ENCODE measurements around the gene SLFN5. TPM values are rescaled to one million over a fixed set of nuclear protein-coding genes. Genes with fewer than 3 reads are reported as not detected.
"Not testable (repeated sequence)": the region's sequence is repeated elsewhere in the genome, so short reads cannot be mapped to it uniquely, and the experiment has no call there.

SLFN5 gene
- total RNA-seq, 1 experiment from 2014 or later, result 133 TPM

GRCh38 chr17:35295686-35296085 lies 52.8 kb downstream of the SLFN5 start:
- H3K4me3 Mint-ChIP-seq (ENCODE audit: unreplicated experiment), result no peak overlapping the region
- H3K36me3 Mint-ChIP-seq (ENCODE audit: insufficient read depth, unreplicated experiment), result no peaks in the 10 kb centered on the region
- ChIA-PET CTCF (interaction anchor here (0.7 kb wide), 1 partner anchor 19 kb away, joined by 6 read pairs; no protein-coding TSS in a partner anchor), POLR2A (no interaction called here)
- BruUV-seq (replicated peaks), result no TSS peak
- H3K27ac Mint-ChIP-seq (ENCODE audit: low read depth, unreplicated experiment), result no peak overlapping the region
- peaks cover 90% of the 10 kb centered on the region for H3K27me3 Mint-ChIP-seq (ENCODE audit: insufficient read depth, unreplicated experiment)
- TF ChIP-seq CTCF (IDR thresholded peaks at IDR 0.05; ENCODE audit: unreplicated experiment), result no peak
- peaks cover 18% of the 10 kb centered on the region for H3K9me3 Mint-ChIP-seq (ENCODE audit: unreplicated experiment)
- H3K4me1 Mint-ChIP-seq (ENCODE audit: insufficient read depth, unreplicated experiment), result no peaks in the 10 kb centered on the region
- intact Hi-C loops (cut with micrococcal nuclease), result no loop called here
- no peak for DNase-seq (ENCODE audit: unreplicated experiment)

GRCh38 chr17:35297666-35298065 lies 54.8 kb downstream of the SLFN5 start:
- ChIA-PET CTCF (interaction anchor here (0.6 to 1.6 kb wide), 3 partner anchors 15 to 894 kb away, joined by 3 to 11 read pairs (median 3); no protein-coding TSS in a partner anchor), POLR2A (interaction anchor here (1.1 kb wide), 1 partner anchor 37 kb away, joined by 4 read pairs; no protein-coding TSS in a partner anchor)
- Mint-ChIP-seq H3K36me3 (ENCODE audit: insufficient read depth, unreplicated experiment) (no peaks in the 10 kb centered on the region), H3K27me3 (ENCODE audit: insufficient read depth, unreplicated experiment) (peaks cover 79% of the 10 kb centered on the region), H3K4me3 (ENCODE audit: unreplicated experiment) (no peak overlapping the region), H3K9me3 (ENCODE audit: unreplicated experiment) (peaks cover 26% of the 10 kb centered on the region), H3K4me1 (ENCODE audit: insufficient read depth, unreplicated experiment) (no peaks in the 10 kb centered on the region), H3K27ac (ENCODE audit: low read depth, unreplicated experiment) (no peak overlapping the region)
- DNase-seq (ENCODE audit: unreplicated experiment), result no peak
- BruUV-seq (replicated peaks), result no TSS peak
- intact Hi-C loops (cut with micrococcal nuclease), result no loop called here
- no peak for TF ChIP-seq CTCF (IDR thresholded peaks at IDR 0.05; ENCODE audit: unreplicated experiment)

GRCh38 chr17:35298639-35299038 lies 55.8 kb downstream of the SLFN5 start:
- intact Hi-C loops (cut with micrococcal nuclease), result no loop called here
- POLR2A ChIA-PET, result interaction anchor here (1.1 kb wide), 1 partner anchor 36 kb away, joined by 4 read pairs; no protein-coding TSS in a partner anchor
- CTCF ChIA-PET, result interaction anchor here (0.8 to 1.6 kb wide), 3 partner anchors 9 to 1098 kb away, joined by 3 to 11 read pairs (median 3); no protein-coding TSS in a partner anchor
- H3K27me3 Mint-ChIP-seq (ENCODE audit: insufficient read depth, unreplicated experiment), result peaks cover 71% of the 10 kb centered on the region
- no TSS peak for BruUV-seq (replicated peaks)
- no peak for TF ChIP-seq CTCF (IDR thresholded peaks at IDR 0.05; ENCODE audit: unreplicated experiment)
- no peak overlapping the region for H3K4me3 Mint-ChIP-seq (ENCODE audit: unreplicated experiment)
- no peaks in the 10 kb centered on the region for H3K4me1 Mint-ChIP-seq (ENCODE audit: insufficient read depth, unreplicated experiment)
- peaks cover 26% of the 10 kb centered on the region for H3K9me3 Mint-ChIP-seq (ENCODE audit: unreplicated experiment)
- DNase-seq (ENCODE audit: unreplicated experiment), result no peak
- H3K36me3 Mint-ChIP-seq (ENCODE audit: insufficient read depth, unreplicated experiment), result no peaks in the 10 kb centered on the region
- H3K27ac Mint-ChIP-seq (ENCODE audit: low read depth, unreplicated experiment), result no peak overlapping the region

GRCh38 chr17:35299135-35299534 lies 56.3 kb downstream of the SLFN5 start:
- no peak overlapping the region for H3K27ac Mint-ChIP-seq (ENCODE audit: low read depth, unreplicated experiment)
- peaks cover 26% of the 10 kb centered on the region for H3K9me3 Mint-ChIP-seq (ENCODE audit: unreplicated experiment)
- no peaks in the 10 kb centered on the region for H3K36me3 Mint-ChIP-seq (ENCODE audit: insufficient read depth, unreplicated experiment)

GRCh38 chr17:35309345-35309744 lies 66.5 kb downstream of the SLFN5 start:
- intact Hi-C loops (cut with micrococcal nuclease); H3K9me3 Mint-ChIP-seq (ENCODE audit: unreplicated experiment); BruUV-seq (replicated peaks); H3K4me3 Mint-ChIP-seq (ENCODE audit: unreplicated experiment); H3K4me1 Mint-ChIP-seq (ENCODE audit: insufficient read depth, unreplicated experiment); H3K27ac Mint-ChIP-seq (ENCODE audit: low read depth, unreplicated experiment); H3K36me3 Mint-ChIP-seq (ENCODE audit: insufficient read depth, unreplicated experiment); DNase-seq (ENCODE audit: unreplicated experiment); POLR2A ChIA-PET: not testable (repeated sequence)
- peaks cover 87% of the 10 kb centered on the region for H3K27me3 Mint-ChIP-seq (ENCODE audit: insufficient read depth, unreplicated experiment)
- CTCF ChIA-PET, result interaction anchor here (11.1 kb wide), 1 partner anchor 228 kb away, joined by 394 read pairs; the partner anchor contains the start of gene SLFN12L

More at GRCh38 chr17:35299135-35299534, 56.3 kb downstream of the SLFN5 start:
- DNase-seq (ENCODE audit: unreplicated experiment), result no peak
- no TSS peak for BruUV-seq (replicated peaks)
- intact Hi-C loops (cut with micrococcal nuclease), result no loop called here
- TF ChIP-seq CTCF (IDR thresholded peaks at IDR 0.05; ENCODE audit: unreplicated experiment), result no peak
- Mint-ChIP-seq H3K4me1 (ENCODE audit: insufficient read depth, unreplicated experiment) (no peaks in the 10 kb centered on the region), H3K27me3 (ENCODE audit: insufficient read depth, unreplicated experiment) (peaks cover 66% of the 10 kb centered on the region), H3K4me3 (ENCODE audit: unreplicated experiment) (no peak overlapping the region)
- ChIA-PET CTCF (interaction anchor here (0.6 to 3.0 kb wide), 6 partner anchors 8 to 1099 kb away, joined by 3 to 19 read pairs (median 4); no protein-coding TSS in a partner anchor), POLR2A (no interaction called here)

All from MCF 10A (cell line).